ENCODE measurements around the gene NCOA3.
A peak's percentile ranks its signal among the peaks of the same experiment; 100 is the strongest.
"Not testable (repeated sequence)": the region's sequence is repeated elsewhere in the genome, so short reads cannot be mapped to it uniquely, and the experiment has no call there.

Gene NCOA3

GRCh38 chr20:47468290-47469050, 33.2 kb upstream of the NCOA3 start:
- DNase-seq: no peak

- DNase-seq: no peak
Measured at GRCh38 chr20:47475419-47476044, 26.2 kb upstream of the NCOA3 start.

- DNase-seq: no peak
Measured at GRCh38 chr20:47476452-47476851, 25.2 kb upstream of the NCOA3 start.

DNA sequence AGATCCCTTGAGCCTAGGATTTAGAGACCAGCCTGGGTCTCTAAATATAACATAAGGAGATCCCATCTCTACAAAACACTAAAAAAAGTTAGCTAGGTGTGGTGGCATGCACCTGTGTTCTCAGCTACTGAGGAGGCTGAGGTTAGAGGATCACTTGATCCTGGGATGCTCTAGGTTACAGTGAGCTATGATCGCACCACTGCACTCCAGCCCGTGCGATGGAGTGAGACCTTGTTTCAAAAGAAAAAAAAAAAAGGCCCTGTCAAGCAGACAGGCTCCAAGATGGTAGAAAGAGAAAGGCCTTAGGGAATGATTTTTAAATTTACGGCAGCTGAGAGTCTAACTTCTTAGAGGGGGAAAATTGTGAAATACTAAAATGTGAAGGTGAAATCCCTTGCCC, 22.6 kb upstream of the NCOA3 start:
- DNase-seq: no peak

GRCh38 chr20:47479506-47479905, 22.2 kb upstream of the NCOA3 start:
- DNase-seq: no peak

GRCh38 chr20:47480239-47480638, 21.4 kb upstream of the NCOA3 start:
- no peak for DNase-seq

DNA sequence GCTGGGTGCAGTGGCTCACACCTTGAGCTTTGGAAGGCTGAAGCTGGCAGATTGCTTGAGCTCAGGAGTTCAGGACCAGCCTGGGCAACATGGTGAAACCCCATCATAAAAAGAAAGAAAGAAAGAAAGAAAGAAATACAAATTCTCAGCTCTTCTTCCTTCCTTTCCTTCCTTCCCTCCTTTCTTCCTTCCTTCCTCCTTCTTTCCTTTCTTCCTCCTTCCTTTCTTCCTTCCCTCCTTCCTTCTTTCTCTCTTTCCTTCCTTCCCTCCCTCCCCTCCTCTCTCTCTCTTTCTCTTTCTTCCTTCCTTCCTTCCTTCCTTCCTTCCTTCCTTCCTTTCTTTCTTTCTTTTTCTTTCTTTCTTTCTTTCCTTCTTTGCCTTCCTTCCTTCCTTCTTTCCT, 21.0 kb upstream of the NCOA3 start:
- no peak for DNase-seq

DNA sequence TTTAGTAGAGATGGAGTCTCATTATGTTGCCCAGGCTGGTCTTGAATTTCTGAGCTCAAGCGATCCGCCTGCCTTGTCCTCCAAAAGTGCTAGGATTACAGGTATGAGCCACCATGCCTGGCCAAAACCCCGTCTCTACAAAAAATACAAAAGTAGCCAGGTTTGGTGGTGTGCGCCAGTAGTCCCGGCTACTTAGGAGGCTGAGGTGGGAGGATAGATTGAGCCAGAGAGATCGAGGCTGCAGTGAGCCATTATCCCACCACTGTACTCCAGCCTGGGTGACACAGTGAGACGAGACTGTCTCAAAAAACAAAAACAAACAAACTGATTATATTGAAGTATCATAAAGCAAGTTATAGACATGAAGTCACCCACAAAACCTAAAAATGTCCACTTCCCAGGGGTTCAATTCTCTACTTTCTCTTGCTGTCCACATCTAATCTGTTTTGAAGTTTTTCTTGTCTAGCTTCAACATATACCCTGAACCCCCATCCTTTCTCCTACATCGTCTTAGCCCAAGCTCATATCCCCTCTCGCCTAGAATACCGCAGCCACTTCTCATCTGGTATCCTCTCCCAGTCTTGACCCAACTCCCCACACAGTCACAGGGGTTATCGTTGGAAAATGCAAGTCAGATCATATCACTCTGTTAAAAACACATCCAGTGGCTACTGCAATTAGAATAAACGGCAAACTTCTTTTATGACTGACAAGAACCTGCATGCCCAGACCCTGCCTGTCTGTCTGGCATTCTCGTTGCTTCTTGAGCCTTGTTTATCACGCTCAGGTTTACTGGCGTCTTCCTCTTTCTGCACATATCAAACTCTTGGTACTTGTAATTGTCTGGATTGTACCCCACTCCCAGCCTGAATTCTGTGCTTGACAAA, 20.1 kb upstream of the NCOA3 start:
- DNase-seq: no peak

DNA sequence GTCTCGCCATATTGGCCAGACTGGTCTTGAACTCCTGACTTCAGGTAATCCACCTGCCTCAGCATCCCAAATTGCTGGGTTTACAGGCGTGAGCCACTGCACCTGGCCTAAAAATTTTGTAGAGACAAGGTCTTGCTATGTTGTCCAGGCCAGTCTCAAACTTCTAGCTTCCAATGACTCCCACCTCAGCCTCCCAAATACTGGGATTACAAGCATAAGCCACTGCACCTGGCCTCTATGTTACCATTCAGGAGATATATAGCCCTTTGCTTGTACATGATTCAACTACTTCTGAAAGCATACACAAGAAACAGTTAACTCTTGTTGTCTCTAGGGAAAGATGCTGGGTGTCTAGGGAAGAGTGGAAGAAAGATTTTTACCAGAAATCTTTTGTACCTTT, 19.0 kb upstream of the NCOA3 start:
- no peak for DNase-seq

DNA sequence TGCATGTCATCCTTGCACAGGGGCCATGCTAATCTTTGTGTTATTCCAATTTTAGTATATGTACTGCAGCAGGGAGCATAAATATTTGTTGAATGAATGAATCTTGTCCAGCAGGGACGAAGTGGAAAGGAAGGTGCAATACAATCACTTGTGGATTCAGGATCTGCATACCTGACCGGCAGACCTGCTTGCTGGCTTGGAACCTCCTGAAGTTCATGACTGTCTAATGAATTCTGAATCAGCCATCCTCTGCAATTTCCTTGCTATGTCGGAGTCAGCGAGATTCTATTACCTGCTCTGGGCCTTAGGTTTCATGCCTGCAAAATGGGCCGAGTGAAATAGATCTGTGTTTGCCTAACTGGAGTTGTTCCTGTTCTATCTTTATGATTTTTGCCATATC, 17.4 kb upstream of the NCOA3 start:
- DNase-seq: no peak

DNA sequence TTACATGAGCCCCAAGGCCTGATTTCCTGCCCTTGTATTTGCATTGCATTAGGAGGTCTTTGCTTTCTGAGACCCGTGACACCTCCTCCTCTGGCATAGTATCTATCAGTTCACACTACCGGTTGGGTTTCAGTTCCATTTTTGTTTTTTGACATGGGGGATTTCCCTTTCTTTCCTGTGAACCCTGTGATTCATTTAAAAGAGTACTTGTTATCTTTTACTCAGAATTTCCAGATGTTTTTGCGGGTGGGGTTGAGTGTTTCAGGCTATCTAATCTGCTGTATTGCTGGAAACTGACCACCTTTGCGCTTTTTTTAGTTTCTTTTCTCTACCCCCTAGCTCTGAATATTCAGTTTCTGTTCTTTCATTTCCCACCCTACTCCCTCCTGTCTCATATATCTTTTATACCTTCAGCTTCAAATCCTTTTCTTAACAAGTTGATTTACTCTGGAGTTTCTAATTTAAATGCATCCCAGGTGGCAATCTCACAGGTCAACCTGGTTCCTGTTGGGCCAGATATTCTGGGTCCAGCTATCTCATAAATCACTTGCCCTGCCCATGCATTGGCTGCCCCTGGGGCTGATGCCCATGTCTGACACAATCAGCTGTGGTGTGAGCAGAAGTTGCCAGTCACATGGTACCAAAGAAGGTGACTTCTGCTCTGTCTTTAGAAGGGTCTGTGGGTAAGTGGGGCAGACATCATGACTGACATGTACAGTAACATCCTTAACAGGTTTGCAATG, 14.3 kb upstream of the NCOA3 start:
- peak; percentile 86 for DNase-seq

DNA sequence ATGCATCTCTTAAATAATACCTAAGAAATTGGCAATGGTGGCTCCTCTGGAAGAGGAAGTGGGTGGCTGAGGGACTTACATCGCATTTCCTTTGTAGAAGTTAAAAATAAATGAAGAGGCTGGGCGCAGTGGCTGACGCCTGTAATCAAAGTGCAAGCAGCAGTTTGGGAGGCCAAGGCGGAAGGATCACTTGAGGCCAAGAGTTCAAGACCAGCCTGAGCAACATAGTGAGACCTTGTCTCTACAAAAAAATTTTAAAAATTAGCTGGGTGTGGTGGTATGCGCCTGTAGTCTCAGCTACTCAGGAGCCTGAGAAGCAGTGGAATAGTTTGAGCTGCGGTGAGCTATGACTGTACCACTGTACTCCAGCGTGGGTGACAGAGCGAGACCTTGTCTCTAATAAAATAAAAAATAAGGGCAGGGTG, 12.2 kb upstream of the NCOA3 start:
- DNase-seq: peak; percentile 78

- no peak for DNase-seq
Measured at GRCh38 chr20:47490795-47491194, 10.9 kb upstream of the NCOA3 start.

DNA sequence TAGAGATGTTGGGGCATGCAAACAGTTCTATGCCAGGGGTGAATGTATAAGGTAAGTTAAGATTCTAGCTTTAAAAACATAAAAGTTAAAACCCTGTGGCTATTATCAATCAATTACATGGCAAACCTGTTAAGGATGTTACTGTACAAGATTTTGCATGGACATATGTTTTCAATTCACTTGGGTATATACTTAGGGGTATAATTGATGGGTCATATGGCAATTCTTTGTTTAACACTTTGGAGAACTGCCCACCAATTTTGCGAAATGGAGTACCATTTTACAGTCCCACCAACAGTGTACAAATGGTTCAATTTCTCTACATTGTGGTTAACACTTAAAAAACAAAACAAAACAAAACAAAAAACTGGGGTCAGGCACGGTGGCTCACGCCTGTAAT, 9.4 kb upstream of the NCOA3 start:
- no peak for DNase-seq

DNA sequence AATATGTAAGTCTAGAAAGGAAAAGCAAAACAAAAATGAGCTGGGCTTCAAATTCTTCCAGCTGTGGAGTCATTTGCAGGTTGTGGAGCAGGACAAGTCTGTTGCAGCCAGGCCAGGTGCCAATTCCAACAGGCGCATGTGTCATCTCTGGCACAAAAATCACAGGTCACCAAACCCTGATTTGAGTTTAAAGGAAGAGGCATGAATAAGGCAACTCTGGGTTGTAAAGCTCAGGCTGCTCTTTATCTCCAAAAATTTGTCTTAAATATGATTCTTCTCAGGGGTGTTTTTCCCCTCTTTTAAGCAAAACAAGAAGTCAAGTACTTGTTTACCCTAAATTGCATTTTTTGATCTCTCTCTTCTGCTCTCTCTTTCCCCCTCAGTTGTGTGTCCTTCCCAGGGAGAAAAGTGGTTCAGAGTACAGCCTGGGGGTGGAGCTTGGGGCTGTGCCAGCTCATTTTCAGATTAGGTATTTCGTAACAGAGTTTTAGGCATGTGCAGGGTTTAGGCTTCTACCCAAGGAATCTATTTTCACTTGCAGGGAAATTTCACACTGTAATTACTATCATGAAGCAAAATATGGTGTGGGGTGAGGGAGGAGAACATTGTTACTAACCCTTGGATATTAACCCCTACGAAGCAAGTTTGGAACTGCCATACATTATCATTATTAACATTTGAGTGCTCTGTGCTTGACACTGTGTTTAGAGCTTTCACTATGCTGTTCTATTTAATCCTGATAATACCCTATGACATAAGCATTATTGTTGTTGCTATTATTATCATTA, 8.3 kb upstream of the NCOA3 start:
- peak; percentile 45 for DNase-seq

GRCh38 chr20:47493963-47494293, 7.8 kb upstream of the NCOA3 start:
- DNase-seq: no peak

- not testable (repeated sequence) for DNase-seq
Measured at GRCh38 chr20:47494606-47495005, 7.1 kb upstream of the NCOA3 start.

GRCh38 chr20:47496118-47496517, 5.6 kb upstream of the NCOA3 start:
- no peak for DNase-seq

GRCh38 chr20:47498606-47499005, 3.1 kb upstream of the NCOA3 start:
- DNase-seq: no peak

DNA sequence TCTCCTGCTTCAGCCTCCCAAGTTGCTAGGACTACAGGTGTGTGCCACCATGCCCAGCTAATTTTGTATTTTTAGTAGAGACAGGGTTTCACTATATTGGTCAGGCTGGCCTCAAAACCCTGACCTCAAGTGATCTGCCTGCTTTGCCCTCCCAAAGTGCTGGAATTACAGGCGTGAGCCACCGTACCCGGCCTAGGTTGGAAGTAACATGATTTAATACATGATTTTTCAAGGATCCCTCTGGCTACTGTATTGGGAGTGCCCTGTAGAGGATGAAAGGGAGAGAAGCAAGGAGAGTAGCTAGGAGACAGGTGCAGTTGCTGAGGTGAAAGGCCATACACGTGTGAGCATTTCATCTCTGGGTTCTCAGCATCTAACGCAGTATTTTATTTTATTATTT, 2.6 kb upstream of the NCOA3 start:
- no peak for DNase-seq

- not testable (repeated sequence) for DNase-seq
Measured at GRCh38 chr20:47500082-47500481, 1.6 kb upstream of the NCOA3 start.

DNA sequence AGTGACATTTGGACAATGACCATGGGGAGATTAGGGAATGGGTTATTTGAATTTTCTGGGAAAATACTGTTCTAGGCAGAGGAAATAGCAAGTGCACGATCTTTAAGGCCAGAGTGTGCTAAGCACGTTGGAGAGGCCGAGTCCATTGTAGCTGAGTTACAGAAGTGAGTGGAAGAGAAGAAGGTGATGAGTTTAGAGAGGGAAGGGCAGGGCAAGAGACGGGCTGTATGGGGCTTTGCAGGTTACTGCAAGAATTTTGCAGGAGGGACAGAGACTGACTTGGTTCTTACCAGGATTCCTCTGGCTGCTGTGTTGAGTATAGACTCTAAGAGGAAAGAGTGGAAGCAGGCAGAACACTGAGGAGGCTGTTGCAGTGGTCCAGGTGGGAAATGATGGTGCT, 1.1 kb upstream of the NCOA3 start:
- DNase-seq: no peak
